Right lobe of liver (tissue), 4 donors: ENCODE measurements around the gene BRICD5.

ENCODE experiments used
- POLR2A ChIP-seq: fragments of 450-650 bp; IDR thresholded peaks from one replicate; pipeline ENCODE4 v1.6.1; 2017; ENCODE audit warnings: antibody characterized with exemption, mild to moderate bottlenecking
- TF ChIP-seq, protein P1 (sequence below), 4 donors: fragments of 200-600 bp in 3 of 4; fragments of 450-650 bp in 1 of 4; IDR thresholded peaks; one replicate each; pipeline versions ENCODE4 v1.5.1 to v1.8.0; 2016 to 2022; ENCODE audit warnings: antibody characterized with exemption in 4 of 4, mild to moderate bottlenecking in 2 of 4
- donor health status: DM: no; HTN: no; CAD: no.
- donor health status: DM: no; HTN: no; CAD: no.
- donor health status: DM: no; HTN: yes; CAD: no.

DNA sequence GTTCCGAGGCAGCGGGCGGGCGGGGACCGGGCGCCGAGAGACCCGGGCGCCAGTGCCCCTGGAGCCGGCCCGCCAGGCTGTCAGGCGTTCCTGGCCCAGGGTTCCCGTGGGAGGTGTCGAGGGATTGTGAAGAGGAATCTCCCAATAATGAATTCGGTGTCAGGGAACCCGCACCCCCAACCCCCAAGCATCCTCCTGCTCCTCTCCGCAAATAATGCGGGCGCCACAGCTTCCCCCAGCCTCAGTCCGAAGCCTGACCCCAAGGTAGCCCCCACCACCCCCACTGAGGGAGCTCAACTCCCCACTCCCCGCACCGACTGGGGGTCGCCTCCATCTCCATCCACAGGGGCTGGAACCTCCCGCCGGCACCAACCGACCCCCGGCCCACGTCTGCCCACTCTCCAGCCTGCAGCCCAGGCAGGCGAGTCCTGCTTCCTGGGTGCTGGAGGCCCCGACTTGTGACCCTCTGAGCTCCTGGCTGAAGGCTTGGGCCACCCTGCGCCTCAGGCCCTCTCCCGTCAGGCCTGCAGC is 13.6 kb downstream of the BRICD5 start:
- no peak for TF ChIP-seq POLR2A
- TF ChIP-seq, protein P1, sequence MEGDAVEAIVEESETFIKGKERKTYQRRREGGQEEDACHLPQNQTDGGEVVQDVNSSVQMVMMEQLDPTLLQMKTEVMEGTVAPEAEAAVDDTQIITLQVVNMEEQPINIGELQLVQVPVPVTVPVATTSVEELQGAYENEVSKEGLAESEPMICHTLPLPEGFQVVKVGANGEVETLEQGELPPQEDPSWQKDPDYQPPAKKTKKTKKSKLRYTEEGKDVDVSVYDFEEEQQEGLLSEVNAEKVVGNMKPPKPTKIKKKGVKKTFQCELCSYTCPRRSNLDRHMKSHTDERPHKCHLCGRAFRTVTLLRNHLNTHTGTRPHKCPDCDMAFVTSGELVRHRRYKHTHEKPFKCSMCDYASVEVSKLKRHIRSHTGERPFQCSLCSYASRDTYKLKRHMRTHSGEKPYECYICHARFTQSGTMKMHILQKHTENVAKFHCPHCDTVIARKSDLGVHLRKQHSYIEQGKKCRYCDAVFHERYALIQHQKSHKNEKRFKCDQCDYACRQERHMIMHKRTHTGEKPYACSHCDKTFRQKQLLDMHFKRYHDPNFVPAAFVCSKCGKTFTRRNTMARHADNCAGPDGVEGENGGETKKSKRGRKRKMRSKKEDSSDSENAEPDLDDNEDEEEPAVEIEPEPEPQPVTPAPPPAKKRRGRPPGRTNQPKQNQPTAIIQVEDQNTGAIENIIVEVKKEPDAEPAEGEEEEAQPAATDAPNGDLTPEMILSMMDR (IDR thresholded peaks at IDR 0.05): no peak
